ENCODE measurements around the gene MYO7B.
"Not testable (repeated sequence)": the region's sequence is repeated elsewhere in the genome, so short reads cannot be mapped to it uniquely, and the experiment has no call there.

Gene MYO7B

DNA sequence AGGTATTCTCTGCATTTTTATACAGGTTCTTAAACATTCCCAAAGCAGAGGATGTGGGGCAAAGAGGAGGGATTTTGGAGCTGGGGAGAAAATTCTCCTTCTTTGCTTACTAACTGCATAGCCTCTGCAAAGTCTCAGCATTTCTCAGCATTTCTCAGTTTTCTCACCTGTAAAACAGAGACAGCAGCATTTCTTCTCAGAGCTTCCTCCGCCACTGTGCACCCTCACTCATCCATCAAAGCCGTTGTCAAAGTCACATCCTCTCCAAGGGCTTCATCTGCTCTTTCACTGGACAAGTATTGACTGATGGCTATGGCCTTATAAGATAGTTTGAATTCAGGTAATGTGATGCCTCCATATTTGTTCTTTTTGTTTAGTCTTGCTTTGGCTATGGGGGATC is 17.4 kb downstream of the MYO7B start:
- no peak for DNase-seq (ENCODE audit: low read depth)

DNA sequence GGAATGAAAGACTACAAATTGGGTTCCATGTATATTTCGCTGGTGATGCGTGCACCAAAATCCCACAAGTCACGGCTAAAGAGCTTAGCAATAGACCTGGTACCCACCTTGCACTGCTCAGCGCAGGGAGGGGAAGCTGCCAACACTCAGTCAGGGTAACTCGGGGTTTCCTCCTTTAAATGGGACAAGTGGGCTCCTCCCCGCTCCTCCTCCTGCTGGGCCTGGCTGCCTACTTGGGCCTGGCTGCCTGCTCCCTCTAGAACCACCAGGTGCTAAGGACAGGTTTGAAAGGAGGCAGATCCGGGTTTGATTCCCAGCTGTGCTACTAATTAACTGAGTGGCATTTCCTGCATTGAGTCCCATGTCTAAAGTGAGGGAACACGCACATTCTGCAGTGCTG is 23.4 kb downstream of the MYO7B start:
- DNase-seq (ENCODE audit: low read depth), result no peak

DNA sequence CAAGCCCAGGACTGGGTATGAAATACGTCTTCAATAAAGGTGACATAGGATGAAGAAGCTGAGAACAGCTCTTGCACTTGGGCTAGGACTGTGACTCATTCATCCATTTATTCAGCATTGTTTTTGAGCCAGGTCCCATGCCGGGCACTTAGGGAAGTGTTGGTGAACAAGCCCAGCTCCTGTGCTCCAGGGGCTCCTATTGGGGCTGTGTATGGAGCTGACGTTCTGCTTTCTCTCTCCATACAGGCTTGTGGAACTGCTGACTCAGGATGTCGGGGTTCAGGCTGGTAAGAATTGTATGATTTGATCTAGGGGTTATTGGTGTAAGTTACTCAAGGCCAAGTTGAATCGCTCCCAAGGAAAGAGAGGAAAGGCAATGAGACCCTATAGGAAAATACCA is 24.0 kb downstream of the MYO7B start:
- no peak for DNase-seq (ENCODE audit: low read depth)

DNA sequence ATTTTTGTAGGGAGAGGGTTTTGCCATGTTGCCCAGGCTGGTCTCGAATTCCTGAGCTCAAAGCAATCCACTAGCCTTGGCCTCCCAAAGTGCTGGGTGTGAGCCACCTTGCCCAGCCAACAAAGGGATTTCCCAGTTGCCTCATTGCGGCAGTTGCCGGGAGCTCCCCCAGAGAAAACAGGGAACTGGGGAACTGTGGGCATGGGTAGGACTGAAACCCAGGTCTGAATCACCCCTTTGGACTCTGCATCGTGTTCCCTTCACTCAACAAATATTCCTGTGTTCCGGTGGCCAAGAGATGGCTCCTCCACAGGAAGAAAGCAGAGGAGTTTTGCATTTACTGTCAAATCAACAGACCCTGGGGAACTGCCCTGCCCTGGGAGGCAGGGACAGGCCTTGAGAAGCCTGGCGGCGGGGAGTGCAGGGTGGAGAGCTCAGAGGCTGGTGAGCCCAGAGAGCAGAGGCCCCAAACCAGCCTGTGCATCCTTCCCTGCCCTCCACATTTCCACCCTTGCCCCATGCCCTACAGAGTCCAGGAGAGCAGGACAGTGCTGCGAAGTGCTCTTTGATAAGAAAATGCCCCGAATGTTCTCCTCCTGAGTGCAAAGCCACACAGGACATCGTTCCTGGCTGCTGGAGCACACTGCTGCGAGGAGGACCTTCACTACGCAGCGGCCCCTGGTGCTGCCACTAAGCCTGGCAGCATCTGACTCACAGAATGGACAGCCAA is 24.9 kb downstream of the MYO7B start:
- DNase-seq (ENCODE audit: low read depth), result no peak

DNA sequence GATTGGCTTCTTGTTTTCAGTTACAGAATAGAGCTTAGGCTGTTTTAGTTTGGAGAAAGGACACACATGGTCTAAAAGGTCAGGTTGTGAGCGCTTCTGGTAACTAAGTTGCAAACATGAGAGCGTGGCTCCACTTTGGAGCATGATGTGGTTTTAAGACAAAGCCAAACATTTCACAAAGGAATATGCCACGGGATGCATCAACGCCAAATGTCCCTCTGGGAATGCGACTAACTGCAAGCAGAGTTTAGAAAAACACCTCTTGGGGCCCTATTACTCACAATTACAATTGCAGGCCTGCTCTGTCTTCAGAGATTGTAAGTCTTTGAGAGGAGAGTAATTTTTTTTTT is 25.4 kb downstream of the MYO7B start:
- DNase-seq (ENCODE audit: low read depth), result no peak

DNA sequence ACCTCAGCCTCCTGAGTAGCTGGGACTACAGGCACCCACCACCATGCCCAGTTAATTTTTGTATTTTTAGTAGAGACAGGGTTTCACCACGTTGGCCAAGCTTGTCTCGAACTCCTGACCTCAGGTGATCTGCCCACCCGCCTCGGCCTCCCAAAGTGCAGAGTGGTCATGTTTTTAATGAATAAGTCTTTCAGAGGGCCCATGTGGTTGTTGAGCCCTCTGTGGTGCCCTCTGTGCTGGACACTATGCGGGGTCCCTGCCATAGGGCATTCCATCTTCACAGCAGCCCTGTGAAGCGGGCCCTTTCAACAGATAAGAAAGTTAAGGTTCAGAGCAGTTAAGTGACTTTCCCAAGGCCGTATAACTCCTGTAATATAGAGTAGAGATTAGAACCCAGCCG is 25.9 kb downstream of the MYO7B start:
- no peak for DNase-seq (ENCODE audit: low read depth)

DNA sequence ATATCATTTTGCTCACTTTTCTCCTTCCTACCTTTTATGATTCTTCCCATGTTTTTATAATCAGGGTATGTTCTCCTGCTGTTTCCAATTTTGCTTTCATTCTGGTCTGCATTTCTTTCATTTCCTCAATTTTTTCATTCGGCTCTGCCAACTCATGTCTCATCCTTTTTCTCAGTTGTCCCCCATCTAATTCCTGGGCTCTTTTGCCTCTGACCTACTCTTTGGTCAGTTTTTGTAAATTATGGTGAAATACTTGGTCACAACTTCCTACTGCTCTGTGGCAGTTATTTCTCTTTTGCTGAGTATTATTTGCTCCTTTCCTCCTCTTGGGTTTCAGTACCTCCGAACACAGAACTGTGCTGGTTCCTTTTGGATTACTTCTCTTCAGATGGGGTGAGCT is 27.5 kb downstream of the MYO7B start:
- DNase-seq (ENCODE audit: low read depth), result no peak

DNA sequence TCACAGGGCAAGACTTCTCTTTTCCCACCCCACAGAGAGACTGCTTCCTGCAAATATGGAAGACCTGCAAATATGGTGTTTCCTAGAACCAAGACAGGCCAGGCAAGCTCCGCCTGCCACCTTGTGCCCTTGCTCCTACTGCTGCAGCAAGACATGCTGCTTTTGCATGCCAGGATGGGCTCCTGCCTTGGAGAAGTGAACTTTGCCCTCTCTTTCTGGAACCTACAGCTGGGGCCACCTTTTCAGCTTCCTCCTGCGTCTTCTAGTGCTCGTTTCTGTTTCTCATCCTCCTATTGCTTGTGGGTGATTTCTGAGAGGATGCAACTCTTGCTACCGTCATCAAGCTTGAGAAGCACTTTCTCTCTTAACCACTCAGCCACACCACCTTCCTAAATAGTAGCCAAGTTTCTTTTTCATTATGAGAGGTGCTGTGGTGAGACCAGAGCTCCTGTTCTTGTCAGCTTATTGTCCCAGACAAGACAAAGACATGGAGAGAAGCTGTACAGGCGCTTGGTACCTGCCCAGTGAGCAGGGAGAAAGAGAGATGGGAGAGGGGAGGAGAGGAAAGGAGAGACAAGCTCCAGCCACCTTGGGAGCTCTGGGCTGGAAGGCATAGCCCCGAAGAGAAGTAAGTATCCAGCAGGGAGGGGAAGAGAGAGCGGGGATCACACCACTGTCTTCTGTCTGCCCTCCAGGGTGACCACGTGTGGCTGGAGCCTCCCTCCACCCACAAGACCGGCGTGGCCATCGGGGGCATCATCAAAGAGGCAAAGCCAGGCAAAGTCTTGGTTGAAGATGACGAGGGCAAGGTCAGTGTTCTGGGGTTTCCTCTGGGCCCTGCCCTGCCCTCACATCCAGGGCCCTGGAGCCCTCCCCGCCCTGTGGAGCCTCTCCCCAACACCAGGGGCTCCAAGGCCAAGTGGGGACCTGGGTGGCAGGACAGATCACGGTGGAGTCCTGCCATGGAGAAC is 28.3 kb downstream of the MYO7B start:
- DNase-seq (ENCODE audit: low read depth), result no peak

DNA sequence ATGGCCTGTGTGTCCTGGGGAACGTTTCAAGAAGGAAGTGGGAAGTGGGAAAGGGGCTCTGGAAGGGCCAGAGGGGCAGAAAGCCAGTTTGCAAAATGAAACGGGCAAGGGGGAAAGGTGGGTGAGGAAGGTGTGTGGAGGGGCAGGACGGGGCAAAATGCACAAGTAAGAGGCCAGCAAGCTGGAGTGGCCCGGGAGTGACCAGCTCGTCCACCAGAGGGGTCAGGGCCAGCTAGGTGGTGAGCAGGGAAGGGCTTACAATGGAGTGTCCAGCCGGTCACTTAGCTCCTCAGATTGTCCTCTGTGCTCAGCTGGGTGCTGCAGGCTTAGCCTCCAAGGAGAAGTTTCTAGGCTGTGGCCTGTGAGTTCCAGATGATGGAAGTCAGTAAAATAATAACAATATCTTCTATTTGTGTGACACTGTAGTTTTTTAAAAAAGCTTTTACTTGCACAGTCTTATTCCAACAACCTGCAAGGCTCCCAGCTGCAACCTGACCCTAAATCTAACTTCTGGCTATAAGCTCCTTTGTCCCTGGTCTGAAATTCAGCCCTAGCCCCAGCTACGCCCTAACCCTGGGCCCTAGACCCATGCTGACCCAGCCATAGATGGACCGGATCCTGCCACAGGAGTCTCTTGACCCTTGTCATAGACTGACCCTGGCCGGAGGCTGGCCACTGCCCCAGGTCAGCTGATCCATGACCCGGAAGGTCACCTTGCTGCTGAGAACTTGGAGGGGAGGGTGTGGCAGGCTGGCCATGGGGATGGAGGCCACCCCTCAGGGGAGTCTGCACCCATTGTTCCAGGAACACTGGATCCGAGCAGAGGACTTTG is 29.2 kb downstream of the MYO7B start:
- DNase-seq (ENCODE audit: low read depth), result no peak

DNA sequence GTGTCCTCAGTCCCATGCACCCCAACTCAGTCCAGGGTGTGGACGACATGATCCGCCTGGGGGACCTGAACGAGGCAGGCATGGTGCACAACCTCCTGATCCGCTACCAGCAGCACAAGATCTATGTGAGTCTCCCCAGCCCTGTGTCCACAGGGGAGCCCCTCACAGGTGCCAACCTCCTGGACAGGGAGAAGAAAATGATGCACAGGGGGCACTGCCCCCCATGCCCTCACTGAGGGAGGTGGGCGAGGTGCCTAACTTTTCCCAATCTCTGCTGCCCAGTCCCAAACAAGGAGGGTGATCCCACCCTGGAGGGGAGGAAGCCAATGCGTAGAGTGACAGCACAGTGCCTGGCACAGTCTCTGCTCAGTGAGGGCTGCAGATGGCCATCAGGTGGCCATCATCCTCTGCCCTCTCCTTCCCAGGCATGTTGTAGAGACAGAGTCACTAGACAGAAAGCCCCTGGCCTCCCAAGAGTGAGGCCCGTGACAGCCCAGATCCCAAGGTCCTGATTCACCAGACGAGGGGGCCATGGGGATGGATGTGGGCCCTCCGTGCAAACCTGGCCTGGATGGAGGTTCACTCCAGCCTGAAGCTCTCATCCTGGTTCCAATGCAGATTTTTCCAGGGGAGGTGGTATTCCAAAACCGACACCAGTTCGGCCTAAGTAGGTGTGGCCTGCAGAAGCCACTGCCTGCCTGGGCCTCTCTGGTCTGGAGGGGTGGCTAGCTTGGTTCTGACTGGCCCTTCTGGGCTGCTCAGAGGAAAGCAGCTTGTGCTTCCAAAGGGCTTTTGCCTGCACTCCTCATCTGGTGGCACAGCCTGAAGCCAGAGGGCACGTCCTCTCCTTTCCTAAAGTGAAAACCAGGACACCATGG is 30.0 kb downstream of the MYO7B start:
- DNase-seq (ENCODE audit: low read depth), result no peak

DNA sequence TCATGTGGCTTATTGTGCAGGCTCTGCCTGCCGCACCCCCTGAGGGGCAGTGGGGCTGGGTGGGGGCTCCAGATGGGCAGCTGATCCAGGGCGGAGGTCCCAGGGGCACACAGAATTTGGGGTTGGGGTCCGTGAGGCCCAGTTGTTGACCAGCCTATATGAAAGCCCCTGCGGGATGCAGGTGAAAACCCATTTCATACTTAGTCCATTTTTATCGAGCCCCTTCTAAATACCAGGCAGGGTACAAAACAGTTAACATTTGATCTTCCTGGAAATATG is 30.6 kb downstream of the MYO7B start:
- DNase-seq (ENCODE audit: low read depth), result no peak

DNA sequence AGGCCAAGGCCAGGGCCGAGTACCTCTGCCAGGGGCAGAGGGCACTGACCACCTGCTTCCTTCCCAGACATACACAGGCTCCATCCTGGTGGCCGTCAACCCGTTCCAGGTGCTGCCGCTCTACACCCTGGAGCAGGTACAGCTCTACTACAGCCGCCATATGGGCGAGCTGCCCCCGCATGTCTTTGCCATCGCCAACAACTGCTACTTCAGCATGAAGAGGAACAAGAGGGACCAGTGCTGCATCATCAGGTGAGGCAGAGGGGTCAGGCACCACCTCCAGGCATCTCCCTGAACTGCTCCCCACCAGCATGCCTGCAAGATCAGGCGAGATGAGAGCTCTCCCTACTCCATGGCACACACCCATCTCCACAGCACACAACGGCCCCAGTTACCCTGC is 31.1 kb downstream of the MYO7B start:
- no peak for DNase-seq (ENCODE audit: low read depth)

DNA sequence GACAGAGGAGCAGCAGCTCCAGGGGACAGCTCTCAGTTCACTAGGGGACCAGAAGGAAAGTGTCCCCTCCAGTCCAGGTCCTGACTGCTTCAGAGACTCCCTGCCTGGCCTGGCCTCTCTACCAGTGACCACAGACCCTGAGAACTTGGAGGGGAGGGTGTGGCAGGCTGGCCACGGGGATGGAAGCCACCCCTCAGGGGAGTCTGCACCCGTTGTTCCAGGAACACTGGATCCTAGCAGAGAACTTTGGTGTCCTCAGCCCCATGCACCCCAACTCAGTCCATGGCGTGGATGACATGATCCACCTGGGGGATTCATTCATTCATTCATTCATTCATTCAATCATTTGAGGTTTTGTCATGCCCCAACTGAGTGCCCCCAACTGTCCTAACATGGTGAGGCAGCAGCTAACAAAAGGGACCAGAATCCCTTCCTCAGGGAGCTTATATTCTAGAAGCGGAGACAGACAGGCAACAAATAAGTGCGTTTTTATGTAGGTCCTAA is 31.9 kb downstream of the MYO7B start:
- DNase-seq (ENCODE audit: low read depth), result no peak

DNA sequence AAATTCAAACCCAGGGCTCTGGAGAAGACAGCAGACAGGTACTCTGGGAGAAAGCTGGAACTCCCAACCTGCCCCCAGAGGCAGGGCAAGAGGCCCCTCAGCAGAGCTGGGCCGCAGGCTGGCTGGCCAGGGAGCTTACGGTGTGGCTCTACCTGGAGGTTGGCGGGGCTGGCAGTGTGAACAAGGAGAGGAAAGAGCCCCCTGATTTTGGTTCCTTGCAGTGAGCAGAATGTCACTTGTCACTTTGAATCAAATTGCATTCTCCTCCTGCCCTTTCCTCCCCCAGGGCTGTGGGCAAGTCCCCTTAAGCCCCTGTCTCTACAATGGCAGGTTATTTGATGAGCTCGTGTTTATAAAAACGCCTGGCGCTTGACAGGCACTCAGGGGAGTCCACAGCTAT is 32.6 kb downstream of the MYO7B start:
- no peak for DNase-seq (ENCODE audit: low read depth)

DNA sequence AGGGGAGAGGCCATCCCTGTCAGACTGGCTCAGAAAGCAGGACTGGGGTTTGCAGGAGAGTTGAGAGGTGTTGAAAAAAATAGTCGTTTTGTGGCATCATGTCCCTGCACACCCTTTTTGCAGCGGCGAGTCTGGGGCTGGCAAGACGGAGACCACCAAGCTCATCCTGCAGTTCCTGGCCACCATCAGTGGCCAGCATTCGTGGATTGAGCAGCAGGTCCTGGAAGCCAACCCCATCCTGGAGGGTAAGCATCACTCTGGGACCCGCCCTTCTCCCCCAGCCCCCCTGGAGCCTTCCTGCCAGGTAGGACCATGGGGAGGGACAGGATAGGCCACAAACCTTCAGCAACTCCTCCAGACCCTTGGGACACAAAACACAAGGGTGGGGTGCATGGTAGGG is 34.2 kb downstream of the MYO7B start:
- no peak for DNase-seq (ENCODE audit: low read depth)

DNA sequence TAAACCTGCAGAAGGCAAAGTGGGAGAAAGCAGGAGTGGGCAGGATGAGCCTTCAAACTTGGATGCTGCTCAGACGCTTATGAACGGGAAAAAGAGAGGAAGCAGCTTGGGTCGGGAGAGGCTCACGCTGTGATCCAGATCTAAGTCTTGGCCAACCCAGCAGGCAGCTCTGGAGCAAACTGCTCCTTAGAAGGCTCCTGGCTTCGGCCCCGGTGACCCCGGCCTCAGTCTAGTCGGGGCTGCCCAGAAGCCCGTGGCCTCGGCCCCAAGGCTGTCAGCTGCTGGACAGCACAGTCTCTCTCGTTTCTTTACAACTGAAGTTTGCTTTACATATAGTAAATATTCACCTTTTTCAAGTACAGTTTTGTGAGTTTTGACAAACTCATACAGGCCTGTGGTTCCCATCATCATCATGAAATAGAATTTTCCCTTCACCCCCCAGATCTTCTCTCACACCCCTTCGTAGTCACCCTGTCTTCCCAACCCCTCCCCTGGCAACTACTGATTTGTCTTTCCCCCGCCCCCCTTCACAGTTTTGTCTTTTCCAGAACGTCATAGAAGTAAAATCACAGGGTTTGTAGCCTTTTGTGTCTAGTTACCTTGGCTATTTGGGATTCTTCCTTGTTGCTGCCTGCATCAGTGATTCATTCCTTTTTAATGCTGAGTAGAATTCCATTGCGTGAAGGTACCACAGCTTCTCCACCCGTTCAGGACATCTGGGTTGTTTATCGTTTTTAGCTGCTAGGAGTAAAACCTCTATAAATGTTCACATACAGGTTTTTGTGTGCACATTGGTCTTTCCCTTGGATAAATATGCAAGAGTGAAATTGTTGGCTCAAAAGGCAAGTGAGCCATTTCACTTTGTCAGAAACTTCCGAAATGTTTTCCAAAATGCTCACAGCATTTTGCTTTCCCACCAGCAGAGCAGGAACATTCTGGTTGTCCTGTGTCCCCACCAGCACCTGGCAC is 35.1 kb downstream of the MYO7B start:
- DNase-seq (ENCODE audit: low read depth), result no peak

DNA sequence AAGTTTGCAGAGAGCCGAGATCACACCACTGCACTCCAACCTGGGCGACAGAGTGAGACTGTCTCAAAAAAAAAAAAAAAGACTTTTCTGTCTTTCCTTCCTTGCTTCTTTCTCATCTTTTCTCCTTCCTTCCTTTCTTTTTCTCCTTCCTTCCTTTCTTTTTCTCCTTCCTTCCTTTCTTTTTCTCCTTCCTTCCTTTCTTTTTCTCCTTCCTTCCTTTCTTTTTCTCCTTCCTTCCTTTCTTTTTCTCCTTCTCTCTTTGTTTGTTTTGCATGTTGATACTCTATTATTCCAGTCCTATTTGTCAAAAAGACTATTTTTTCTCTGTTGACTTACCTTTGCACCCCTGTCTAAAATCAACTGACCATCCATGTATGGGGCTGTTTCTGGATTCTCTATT is 36.9 kb downstream of the MYO7B start:
- not testable (repeated sequence) for DNase-seq (ENCODE audit: low read depth)

DNA sequence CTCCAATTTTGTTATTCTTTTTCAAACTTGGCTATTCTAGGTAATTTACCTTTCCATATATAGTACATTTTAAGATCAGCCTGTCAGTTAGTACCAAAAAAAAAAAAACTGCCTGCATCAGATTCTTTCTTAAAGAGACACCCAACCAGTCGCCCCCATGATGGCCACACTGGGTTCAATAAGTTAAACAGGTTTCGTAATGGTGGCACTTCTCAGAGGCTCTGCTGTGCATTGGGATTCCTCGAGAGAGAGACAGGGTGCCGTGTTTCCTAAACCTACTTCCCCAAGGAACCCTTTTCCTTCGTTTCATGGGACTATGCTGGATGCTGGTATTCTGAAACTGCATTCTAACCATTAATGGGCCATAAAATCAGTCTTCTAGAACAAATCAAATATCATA is 37.4 kb downstream of the MYO7B start:
- no peak for DNase-seq (ENCODE audit: low read depth)

DNA sequence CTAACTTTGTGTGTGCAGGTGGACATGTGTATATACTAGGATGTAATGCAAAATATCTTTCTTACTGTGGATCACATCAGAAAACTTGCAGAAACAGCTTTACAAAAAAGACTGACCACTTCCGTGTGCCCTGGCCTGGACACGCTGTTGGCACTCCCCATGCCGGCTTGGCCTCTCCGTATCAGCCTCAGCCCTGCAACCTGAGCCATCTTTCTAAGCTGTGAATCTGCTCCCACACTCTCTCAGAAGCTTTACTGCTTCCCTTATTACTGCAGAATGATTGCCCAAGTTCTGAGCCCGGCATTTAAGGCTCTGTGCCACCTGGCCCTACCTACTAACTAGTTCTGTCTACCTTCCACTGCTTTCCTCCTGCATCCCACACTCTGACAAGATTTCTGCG is 37.8 kb downstream of the MYO7B start:
- DNase-seq (ENCODE audit: low read depth), result no peak

DNA sequence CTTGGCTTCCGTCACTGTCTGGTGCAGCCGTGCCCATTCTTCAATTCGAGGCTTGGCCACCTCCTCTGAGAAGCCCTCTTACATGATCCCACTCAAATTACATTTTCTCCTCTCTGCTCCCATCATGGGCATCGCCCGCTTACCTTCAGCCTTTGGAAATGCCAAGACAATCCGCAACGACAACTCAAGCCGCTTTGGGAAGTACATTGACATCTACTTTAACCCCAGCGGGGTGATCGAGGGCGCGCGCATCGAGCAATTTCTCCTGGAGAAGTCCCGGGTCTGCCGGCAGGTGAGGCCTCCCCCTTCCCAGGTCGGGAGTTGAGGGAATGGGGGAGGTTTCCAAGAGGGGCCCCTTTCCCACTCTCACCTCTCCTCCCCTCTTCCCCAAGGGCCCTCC is 38.3 kb downstream of the MYO7B start:
- no peak for DNase-seq (ENCODE audit: low read depth)

DNA sequence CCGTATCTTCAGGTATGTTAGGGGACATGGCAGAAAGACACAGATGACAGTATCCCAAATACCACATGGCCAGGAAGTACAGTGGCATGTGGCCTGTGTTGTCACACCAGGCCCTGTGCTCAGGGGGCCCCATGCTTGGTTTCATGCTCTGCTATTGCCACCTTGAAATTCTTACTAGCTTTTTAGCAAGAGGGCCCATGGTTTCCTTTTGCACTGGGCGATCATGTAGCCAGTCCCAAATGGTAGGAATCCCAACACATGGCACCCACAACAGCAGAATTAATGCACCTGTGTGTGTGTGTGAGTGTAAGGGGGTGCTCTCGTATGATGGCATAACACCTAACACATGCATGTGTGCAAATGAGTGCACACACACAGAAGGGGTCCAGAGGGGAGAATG is 39.2 kb downstream of the MYO7B start:
- DNase-seq (ENCODE audit: low read depth), result no peak

Measured in activated T-cell treated with anti-CD3 and anti-CD28 coated beads for 1 hour (primary cell).